GM10248 (cell line): Measurements from ENCODE around the gene CACNA1C.

ENCODE experiments used
- CTCF ChIA-PET: fragments of 300-600 bp; sonication (Branson Sonifier 250); formaldehyde crosslinking; extraction: SDS; loops from one replicate; lab custom pipeline; 2021; ENCODE audit warnings: antibody characterized with exemption; lab: Yijun Ruan, JAX
- POLR2A ChIA-PET: fragments of 350-650 bp; sonication (Branson Sonifier 250); formaldehyde crosslinking; extraction: SDS; loops from one replicate; lab custom pipeline; 2020; ENCODE audit warnings: antibody characterized with exemption; lab: Yijun Ruan, JAX
- DNase-seq: peaks from one replicate; pipeline ENCODE4 v3.0.0; 2012; ENCODE audit errors: extremely low spot score
- TF ChIP-seq, protein P1 (sequence below): IDR thresholded peaks from 2 replicates; pipeline ENCODE4 v1.5.1; 2012; ENCODE audit warnings: mild to moderate bottlenecking, low read depth; ENCODE audit errors: extremely low read depth, missing control alignments, control extremely low read depth

Gene CACNA1C

DNA sequence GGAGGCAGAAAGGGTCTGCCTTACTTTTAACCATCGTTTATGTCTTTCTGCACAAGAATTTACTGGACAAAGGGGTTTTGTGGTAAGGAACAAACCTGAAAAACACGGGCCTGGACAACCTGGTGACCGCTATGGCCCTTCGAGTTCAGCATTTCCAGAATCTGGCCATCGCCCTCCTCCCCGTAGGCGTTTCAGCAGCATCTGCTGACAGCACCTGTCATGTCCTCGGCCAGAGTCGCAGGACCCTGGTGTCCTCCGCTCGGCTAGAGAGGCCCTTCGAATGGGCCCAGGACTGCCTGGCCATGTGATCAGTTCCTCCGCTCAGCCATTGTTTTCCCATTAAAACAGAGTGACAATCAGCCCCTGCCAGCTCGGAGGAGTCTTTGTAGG is 599.2 kb downstream of the CACNA1C start:
- POLR2A ChIA-PET: no interaction called here
- TF ChIP-seq, protein P1, sequence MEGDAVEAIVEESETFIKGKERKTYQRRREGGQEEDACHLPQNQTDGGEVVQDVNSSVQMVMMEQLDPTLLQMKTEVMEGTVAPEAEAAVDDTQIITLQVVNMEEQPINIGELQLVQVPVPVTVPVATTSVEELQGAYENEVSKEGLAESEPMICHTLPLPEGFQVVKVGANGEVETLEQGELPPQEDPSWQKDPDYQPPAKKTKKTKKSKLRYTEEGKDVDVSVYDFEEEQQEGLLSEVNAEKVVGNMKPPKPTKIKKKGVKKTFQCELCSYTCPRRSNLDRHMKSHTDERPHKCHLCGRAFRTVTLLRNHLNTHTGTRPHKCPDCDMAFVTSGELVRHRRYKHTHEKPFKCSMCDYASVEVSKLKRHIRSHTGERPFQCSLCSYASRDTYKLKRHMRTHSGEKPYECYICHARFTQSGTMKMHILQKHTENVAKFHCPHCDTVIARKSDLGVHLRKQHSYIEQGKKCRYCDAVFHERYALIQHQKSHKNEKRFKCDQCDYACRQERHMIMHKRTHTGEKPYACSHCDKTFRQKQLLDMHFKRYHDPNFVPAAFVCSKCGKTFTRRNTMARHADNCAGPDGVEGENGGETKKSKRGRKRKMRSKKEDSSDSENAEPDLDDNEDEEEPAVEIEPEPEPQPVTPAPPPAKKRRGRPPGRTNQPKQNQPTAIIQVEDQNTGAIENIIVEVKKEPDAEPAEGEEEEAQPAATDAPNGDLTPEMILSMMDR: no peak
- CTCF ChIA-PET: no interaction called here
- DNase-seq: no peak

GRCh38 chr12:2652401-2653081 is 599.8 kb downstream of the CACNA1C start:
- DNase-seq: no peak
- POLR2A ChIA-PET: no interaction called here
- CTCF ChIA-PET: no interaction called here
- TF ChIP-seq, protein P1: no peak

GRCh38 chr12:2653461-2653965 is 600.7 kb downstream of the CACNA1C start:
- ChIA-PET POLR2A (no interaction called here), CTCF (no interaction called here)
- TF ChIP-seq, protein P1: no peak
- no peak for DNase-seq

- TF ChIP-seq, protein P1: no peak
- CTCF ChIA-PET: no interaction called here
- no peak for DNase-seq
- POLR2A ChIA-PET: no interaction called here
Measured at GRCh38 chr12:2654311-2654710, 601.5 kb downstream of the CACNA1C start.

DNA sequence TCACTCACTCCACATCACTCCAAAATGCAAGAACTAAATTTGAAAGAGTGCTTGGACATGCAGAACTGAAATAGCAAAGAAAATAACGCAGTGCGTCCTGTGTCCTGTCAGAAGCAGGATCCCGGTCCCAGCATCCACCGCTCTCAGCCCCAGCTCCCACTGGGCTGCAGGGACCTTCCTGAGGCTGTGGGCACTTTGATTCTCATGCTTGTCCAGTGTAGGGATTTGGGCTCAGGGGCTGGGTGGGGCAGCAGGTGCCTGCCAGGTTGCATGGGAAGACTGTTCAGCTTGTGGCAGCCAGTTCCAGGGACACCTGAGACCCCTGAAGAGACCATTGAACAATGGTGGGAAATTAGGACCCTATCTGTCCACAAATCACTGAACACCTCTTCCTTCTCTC is 602.0 kb downstream of the CACNA1C start:
- TF ChIP-seq, protein P1: no peak
- CTCF ChIA-PET: no interaction called here
- no peak for DNase-seq
- POLR2A ChIA-PET: no interaction called here

GRCh38 chr12:2662524-2662923 is 609.7 kb downstream of the CACNA1C start:
- CTCF ChIA-PET: no interaction called here
- POLR2A ChIA-PET: no interaction called here
- TF ChIP-seq, protein P1: no peak
- DNase-seq: no peak
